SKM-1 treated with dmso at 0.1 percent for 144 hours (cell line): ENCODE data around the gene LRFN3.
"Not testable (repeated sequence)": the region's sequence is repeated elsewhere in the genome, so short reads cannot be mapped to it uniquely, and the experiment has no call there.

ENCODE experiments used
- DNase-seq: peaks from one replicate; lab custom pipeline; 2025; ENCODE audit not compliant: unreplicated experiment; lab: John Stamatoyannopoulos, UW

LRFN3 gene

GRCh38 chr19:35905178-35905727, 30.9 kb upstream of the LRFN3 start:
- DNase-seq, result no peak

GRCh38 chr19:35907377-35907745, 28.8 kb upstream of the LRFN3 start:
- DNase-seq, result no peak

GRCh38 chr19:35908010-35908441, 28.1 kb upstream of the LRFN3 start, which contains the start of gene TYROBP:
TSS of gene TYROBP (minus strand) at chr19:35908295. CDS start at chr19:35908228, 67 bp downstream.
- DNase-seq, result peak; percentile 34

- DNase-seq, result peak; percentile 99
Observed at GRCh38 chr19:35908973-35909683, 27.0 kb upstream of the LRFN3 start.

- DNase-seq, result no peak
Observed at GRCh38 chr19:35909684-35910035, 26.5 kb upstream of the LRFN3 start.

GRCh38 chr19:35910355-35910754, 25.8 kb upstream of the LRFN3 start:
- DNase-seq, result not testable (repeated sequence)

- DNase-seq, result no peak
Observed at GRCh38 chr19:35911173-35911572, 25.0 kb upstream of the LRFN3 start.

- DNase-seq, result no peak
Observed at GRCh38 chr19:35911790-35912189, 24.4 kb upstream of the LRFN3 start.

- DNase-seq, result no peak
Observed at GRCh38 chr19:35913589-35913988, 22.6 kb upstream of the LRFN3 start.

GRCh38 chr19:35915443-35915842, 20.7 kb upstream of the LRFN3 start:
- DNase-seq, result no peak

GRCh38 chr19:35919306-35919705, 16.9 kb upstream of the LRFN3 start:
- no peak for DNase-seq

- DNase-seq, result no peak
Observed at GRCh38 chr19:35921012-35921411, 15.2 kb upstream of the LRFN3 start.

- DNase-seq, result no peak
Observed at GRCh38 chr19:35925501-35925900, 10.7 kb upstream of the LRFN3 start.

- DNase-seq, result no peak
Observed at GRCh38 chr19:35928507-35928906, 7.7 kb upstream of the LRFN3 start.

- no peak for DNase-seq
Observed at GRCh38 chr19:35929876-35930275, 6.3 kb upstream of the LRFN3 start.

GRCh38 chr19:35931161-35931873, 4.9 kb upstream of the LRFN3 start:
- peak; percentile 99 for DNase-seq

GRCh38 chr19:35931874-35932202, 4.3 kb upstream of the LRFN3 start:
- DNase-seq, result no peak

- DNase-seq, result no peak
Observed at GRCh38 chr19:35932291-35932936, 3.8 kb upstream of the LRFN3 start.

GRCh38 chr19:35936738-35937268, 629 bp downstream of the LRFN3 start:
- no peak for DNase-seq

- no peak for DNase-seq
Observed at GRCh38 chr19:35937345-35938281, 1.4 kb downstream of the LRFN3 start.
